Measurements from ENCODE around the gene CBX6.

Gene CBX6

GRCh38 chr22:38830026-38830844, 41.8 kb downstream of the CBX6 start:
- no peak overlapping the region for H3K4me3 ChIP-seq (ENCODE audit: low read depth, low read length)
- in situ Hi-C loops (cut with HindIII; ENCODE audit: low sequenced_read_pairs), result no loop called here
- DNase-seq (ENCODE audit: low read depth, low spot score), result no peak
- no peak for TF ChIP-seq CTCF (IDR thresholded peaks at IDR 0.05; ENCODE audit: low read depth, low read length)

GRCh38 chr22:38829485-38829884, 42.5 kb downstream of the CBX6 start:
- H3K4me3 ChIP-seq (ENCODE audit: low read depth, low read length), result no peak overlapping the region
- no peak for TF ChIP-seq CTCF (IDR thresholded peaks at IDR 0.05; ENCODE audit: low read depth, low read length)
- DNase-seq (ENCODE audit: low read depth, low spot score), result no peak
- in situ Hi-C loops (cut with HindIII; ENCODE audit: low sequenced_read_pairs), result no loop called here

GRCh38 chr22:38828616-38829205, 43.3 kb downstream of the CBX6 start:
- no peak for DNase-seq (ENCODE audit: low read depth, low spot score)
- in situ Hi-C loops (cut with HindIII; ENCODE audit: low sequenced_read_pairs), result no loop called here
- no peak for TF ChIP-seq CTCF (IDR thresholded peaks at IDR 0.05; ENCODE audit: low read depth, low read length)
- H3K4me3 ChIP-seq (ENCODE audit: low read depth, low read length), result no peak overlapping the region

- in situ Hi-C loops (cut with HindIII; ENCODE audit: low sequenced_read_pairs), result no loop called here
- H3K4me3 ChIP-seq (ENCODE audit: low read depth, low read length), result no peak overlapping the region
- no peak for DNase-seq (ENCODE audit: low read depth, low spot score)
- TF ChIP-seq CTCF (IDR thresholded peaks at IDR 0.05; ENCODE audit: low read depth, low read length), result no peak
These were observed 43.8 kb downstream of the CBX6 start for GRCh38 chr22:38828191-38828590.

GRCh38 chr22:38827510-38827909, 44.5 kb downstream of the CBX6 start:
- no peak for DNase-seq (ENCODE audit: low read depth, low spot score)
- TF ChIP-seq CTCF (IDR thresholded peaks at IDR 0.05; ENCODE audit: low read depth, low read length), result no peak
- in situ Hi-C loops (cut with HindIII; ENCODE audit: low sequenced_read_pairs), result no loop called here
- no peak overlapping the region for H3K4me3 ChIP-seq (ENCODE audit: low read depth, low read length)

GRCh38 chr22:38826801-38827200, 45.2 kb downstream of the CBX6 start:
- TF ChIP-seq CTCF (IDR thresholded peaks at IDR 0.05; ENCODE audit: low read depth, low read length), result no peak
- H3K4me3 ChIP-seq (ENCODE audit: low read depth, low read length), result no peak overlapping the region
- in situ Hi-C loops (cut with HindIII; ENCODE audit: low sequenced_read_pairs), result no loop called here
- DNase-seq (ENCODE audit: low read depth, low spot score), result no peak

Measured in astrocyte of the spinal cord (primary cell).